ENCODE data around the gene C3orf70.

C3orf70 gene

GRCh38 chr3:185042312-185043050 lies 110.4 kb downstream of the C3orf70 start:
- no peak for DNase-seq

GRCh38 chr3:185041540-185041939 lies 111.3 kb downstream of the C3orf70 start:
- DNase-seq, result no peak

GRCh38 chr3:185040425-185040824 lies 112.4 kb downstream of the C3orf70 start:
- DNase-seq, result no peak

- DNase-seq, result no peak
Observed at GRCh38 chr3:185037801-185038200, 115.1 kb downstream of the C3orf70 start.

GRCh38 chr3:185030951-185031350 lies 121.9 kb downstream of the C3orf70 start:
- no peak for DNase-seq

- no peak for DNase-seq
Observed at GRCh38 chr3:185030399-185030798, 122.5 kb downstream of the C3orf70 start.

GRCh38 chr3:185029086-185029485 lies 123.8 kb downstream of the C3orf70 start:
- DNase-seq, result no peak

- DNase-seq, result no peak
Observed at GRCh38 chr3:185028121-185028520, 124.7 kb downstream of the C3orf70 start.

Data from NCI-H1048 (cell line).